GM12892 (cell line): ENCODE data around the gene MSANTD1.

Experiments
- DNase-seq: peaks from one replicate; pipeline ENCODE4 v3.0.0; 2011; ENCODE audit not compliant: insufficient read length
- FAIRE-seq: peaks from 2 replicates; lab custom pipeline; 2011; peaks lifted over from hg19 to GRCh38; lab: Jason Lieb, UNC
- POLR2A ChIP-seq: IDR thresholded peaks from 2 replicates; pipeline ENCODE4 v1.6.1; 2011; ENCODE audit warnings: low read depth, low read length, control low read depth
- POLR2AphosphoS5 ChIP-seq: IDR thresholded peaks from 2 replicates; pipeline ENCODE4 v1.6.1; 2011; ENCODE audit warnings: low read depth, low read length, control low read depth
- TAF1 ChIP-seq: IDR thresholded peaks from 2 replicates; pipeline ENCODE4 v1.6.1; 2011; ENCODE audit warnings: low read depth, mild to moderate bottlenecking, control low read depth, low read length, borderline replicate concordance

The MSANTD1 gene

GRCh38 chr4:3253808-3254207, 4.8 kb downstream of the MSANTD1 start:
- TF ChIP-seq POLR2A (no peak), POLR2AphosphoS5 (no peak), TAF1 (no peak)
- no peak for DNase-seq
- no peak for FAIRE-seq

GRCh38 chr4:3254302-3255131, 5.6 kb downstream of the MSANTD1 start:
- TF ChIP-seq TAF1: no peak
- no peak for TF ChIP-seq POLR2A
- no peak for TF ChIP-seq POLR2AphosphoS5
- FAIRE-seq: no peak
- no peak for DNase-seq

DNA sequence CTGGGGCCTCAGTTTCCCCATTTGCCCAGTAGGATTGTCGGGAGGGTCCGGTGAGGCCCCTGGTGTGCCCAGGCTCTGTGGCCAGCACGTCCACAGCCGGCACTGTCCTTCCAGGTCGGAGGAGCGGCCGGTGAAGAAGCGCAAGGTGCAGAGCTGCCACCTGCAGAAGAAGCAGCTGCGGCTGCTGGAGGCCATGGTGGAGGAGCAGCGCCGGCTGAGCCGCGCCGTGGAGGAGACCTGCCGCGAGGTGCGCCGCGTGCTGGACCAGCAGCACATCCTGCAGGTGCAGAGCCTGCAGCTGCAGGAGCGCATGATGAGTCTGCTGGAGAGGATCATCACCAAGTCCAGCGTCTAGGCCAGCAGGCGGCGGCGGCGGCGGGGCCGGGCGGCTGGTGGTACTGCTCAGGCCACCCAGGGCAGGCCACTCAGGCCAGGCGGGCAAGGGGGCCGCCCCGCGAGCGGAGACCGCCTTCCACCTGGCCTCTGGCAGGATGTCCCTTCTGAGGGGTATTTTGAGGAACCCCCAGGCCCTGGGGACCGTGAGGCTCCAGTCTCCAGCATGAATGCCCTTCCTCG, 6.7 kb downstream of the MSANTD1 start:
- TF ChIP-seq POLR2A (no peak), TAF1 (no peak), POLR2AphosphoS5 (no peak)
- DNase-seq (peak; percentile 31), FAIRE-seq (no peak)

DNA sequence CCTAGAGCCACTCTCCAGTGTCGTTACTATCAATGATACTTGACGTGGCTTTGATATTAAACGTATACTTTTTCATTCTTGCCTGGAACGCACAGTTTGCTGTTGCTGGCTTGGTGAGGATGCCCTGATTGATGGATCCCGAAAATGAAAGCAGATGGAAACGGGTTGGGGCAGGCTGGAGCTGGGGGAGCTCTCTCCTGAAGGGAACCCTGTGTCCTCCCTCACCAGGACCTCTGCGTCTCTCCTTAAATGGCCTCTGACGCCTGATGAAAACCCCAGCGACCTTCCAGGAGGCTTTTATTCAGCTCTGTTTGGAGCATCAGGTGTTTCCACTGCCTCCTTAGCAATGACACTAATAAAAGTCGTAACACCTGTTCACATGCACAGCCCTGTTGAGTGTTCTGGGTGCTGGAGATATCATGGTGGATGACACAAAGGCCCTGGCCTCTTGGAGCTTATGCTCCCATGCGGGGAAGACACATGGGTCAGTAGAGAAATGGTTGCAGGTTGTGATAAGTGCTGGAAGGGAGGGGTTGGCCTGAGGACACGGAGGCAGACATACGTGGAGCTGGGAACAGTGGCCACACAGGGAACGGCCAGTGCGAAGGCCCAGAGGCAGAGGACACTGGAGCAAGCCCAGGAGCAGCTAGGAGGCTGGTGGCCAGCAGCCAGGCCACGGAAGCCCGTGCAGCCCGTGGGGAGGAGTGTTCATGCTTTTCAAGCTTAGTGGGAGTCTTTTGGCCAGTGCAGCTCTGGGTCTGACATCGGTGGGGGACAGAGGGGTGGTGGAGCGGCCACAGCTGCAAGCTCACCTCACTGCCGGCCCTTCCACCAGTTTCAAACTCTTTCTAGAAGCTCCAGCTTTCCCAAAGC, 7.5 kb downstream of the MSANTD1 start:
- peak; percentile 15 for DNase-seq
- no peak for TF ChIP-seq POLR2AphosphoS5
- TF ChIP-seq POLR2A: no peak
- TF ChIP-seq TAF1: no peak
- FAIRE-seq: no peak

DNA sequence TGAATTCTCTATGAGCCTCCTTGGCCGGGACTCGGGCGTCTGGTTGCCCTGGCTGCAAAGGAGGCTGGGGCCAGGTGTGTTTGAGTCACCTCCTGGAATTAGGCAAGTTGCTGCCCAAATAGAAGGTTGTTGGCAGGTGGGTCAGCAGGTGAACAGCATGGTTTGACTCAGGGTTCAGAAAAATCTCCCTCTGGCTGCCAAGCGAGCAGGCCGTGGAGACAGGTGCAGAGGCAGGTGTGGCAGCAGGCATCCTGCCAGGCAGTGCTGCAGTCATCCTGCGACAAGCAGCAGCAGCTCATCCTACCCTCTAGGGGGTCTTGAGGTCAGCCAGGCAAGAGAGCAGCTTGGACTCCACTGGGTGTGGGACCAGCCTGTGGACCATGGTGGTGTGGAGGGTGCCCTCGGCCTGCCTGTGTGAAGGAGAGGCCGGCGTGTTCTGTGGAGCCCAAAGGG, 8.2 kb downstream of the MSANTD1 start:
- FAIRE-seq (no peak), DNase-seq (peak; percentile 26)
- TF ChIP-seq POLR2A: no peak
- TF ChIP-seq POLR2AphosphoS5: no peak
- TF ChIP-seq TAF1: no peak

DNA sequence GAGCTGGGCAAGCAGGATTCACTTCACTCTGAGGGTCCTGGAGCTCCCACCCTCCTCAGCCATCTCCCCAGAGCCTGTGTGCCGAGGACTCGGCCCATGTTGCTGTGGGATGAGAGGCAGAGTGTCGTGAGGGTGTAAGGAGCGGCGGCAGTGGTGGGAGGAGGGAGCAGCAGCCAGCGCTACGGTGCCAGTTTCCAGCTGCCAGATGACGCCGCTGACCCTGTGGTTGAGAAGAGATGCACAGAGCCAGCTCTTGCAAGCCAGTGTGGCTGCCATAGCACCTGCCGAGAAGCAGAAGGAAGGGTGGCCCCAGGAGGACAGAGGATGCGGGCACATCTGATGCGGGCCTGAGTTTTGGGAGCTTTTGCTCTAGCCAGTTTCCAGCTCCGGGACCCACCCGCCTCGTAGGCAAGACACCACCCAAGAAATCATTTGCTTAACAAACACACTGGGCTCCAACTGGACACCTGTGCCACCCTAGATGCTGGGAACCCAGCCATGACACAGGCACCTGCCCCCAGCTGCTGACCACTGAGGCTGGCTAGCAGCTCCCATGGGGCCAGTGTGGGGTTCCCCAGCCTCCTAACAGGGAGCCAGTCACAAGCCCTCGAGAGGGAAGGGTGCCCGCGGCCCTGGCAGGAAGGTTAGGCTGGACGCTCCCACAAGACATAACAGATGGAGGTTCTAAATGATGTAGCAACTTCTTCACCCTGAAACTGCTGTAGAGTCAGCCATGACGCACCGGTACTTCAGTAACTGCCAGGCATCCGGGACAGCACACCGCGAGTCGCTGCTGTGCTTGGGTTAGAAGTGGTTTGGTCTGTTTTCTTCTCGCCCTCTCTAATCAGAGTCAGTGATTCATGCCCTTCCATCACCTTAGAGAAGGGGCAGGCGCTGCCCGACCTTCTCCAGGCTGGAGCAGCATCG, 8.9 kb downstream of the MSANTD1 start:
- FAIRE-seq: no peak
- DNase-seq: peak; percentile 30
- TF ChIP-seq TAF1 (no peak), POLR2A (no peak), POLR2AphosphoS5 (no peak)

DNA sequence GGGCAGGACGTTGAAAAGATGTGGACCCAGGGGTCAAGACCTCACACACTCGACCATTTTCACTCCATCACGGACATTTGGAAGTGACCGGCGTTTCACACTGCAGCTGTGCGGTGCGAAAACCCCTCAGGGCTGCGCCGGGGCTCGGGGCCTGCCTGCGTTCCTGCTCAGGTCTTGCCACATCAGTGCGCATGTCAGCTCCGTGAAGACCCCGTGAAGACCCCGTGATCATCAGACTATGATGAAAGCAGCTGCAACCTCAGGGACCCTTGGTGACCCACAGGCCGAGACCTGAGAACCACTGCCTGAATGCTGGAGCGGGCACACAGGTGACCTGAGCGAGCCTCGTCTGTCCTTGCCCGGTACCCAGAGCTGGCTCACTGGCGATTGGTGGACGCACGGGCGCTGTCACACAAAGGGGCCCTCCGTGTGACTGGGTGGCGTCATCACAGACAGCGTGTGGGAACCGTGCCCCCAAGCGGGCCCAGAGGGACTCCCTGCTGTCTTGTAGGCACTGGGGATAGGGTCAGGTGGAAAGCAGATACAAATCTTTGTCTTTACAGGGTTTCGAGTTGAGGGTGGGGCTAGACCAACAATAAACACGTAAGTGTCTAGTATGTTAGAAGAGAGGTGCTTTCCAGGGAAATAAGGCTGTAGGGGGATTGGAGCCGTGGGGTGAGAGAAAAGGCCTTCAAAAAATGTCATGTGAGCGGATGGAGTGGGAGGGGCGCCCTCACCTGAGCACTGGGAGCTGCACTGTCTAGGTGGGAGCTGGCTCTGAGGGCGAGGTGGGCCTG, 12.7 kb downstream of the MSANTD1 start:
- no peak for FAIRE-seq
- peak; percentile 25 for DNase-seq
- no peak for TF ChIP-seq TAF1
- TF ChIP-seq POLR2A: no peak
- TF ChIP-seq POLR2AphosphoS5: no peak

GRCh38 chr4:3262208-3263052, 13.5 kb downstream of the MSANTD1 start:
- FAIRE-seq: no peak
- DNase-seq: no peak
- TF ChIP-seq TAF1 (no peak), POLR2A (no peak), POLR2AphosphoS5 (no peak)

DNA sequence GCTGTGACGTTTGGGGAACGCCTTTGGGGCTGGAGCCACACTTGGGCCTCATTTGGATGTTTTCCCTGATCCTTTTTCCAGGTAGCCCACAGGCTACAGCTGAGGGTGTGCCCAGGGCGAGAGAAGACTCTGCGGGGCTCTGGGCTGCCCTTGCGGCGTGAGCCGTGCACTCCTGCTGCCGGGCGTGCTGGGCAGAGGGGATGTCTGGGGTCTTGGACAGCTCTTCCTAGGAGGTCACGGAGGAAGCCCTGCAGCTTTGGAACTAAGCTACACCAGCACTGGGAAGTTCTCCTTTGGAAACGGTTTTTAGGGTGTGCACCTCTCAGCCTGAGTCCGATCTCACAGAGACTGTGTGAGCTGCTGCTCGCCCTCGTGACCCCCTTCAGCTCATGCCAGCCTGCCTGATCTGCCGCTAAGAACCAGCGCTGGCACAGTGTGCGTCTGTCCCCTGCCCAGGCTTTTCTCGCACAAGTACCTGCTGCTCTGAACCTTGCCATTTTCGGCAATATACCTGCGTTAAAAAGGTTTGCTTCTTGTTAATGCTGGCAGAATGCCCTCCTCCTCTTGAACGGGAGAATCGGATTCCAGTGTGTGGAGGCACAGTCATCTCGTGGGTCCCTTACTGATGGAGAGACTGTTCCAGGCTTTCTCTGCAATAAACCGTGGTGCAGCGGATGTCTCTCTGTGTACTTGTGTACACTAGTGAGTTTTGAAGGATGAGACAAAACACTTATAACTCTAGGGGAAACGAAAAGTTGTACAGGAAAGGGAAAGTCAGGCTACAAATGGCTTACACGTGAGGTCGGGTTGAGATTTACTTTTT, 14.3 kb downstream of the MSANTD1 start:
- no peak for TF ChIP-seq POLR2A
- no peak for TF ChIP-seq POLR2AphosphoS5
- TF ChIP-seq TAF1: no peak

More for the DNA sequence above, 14.3 kb downstream of the MSANTD1 start:
- DNase-seq (peak; percentile 14), FAIRE-seq (no peak)
